ENCODE results near the gene FCER2.
A peak's percentile ranks its signal among the peaks of the same experiment; 100 is the strongest.
"Not testable (repeated sequence)": the region's sequence is repeated elsewhere in the genome, so short reads cannot be mapped to it uniquely, and the experiment has no call there.

Gene FCER2

DNA sequence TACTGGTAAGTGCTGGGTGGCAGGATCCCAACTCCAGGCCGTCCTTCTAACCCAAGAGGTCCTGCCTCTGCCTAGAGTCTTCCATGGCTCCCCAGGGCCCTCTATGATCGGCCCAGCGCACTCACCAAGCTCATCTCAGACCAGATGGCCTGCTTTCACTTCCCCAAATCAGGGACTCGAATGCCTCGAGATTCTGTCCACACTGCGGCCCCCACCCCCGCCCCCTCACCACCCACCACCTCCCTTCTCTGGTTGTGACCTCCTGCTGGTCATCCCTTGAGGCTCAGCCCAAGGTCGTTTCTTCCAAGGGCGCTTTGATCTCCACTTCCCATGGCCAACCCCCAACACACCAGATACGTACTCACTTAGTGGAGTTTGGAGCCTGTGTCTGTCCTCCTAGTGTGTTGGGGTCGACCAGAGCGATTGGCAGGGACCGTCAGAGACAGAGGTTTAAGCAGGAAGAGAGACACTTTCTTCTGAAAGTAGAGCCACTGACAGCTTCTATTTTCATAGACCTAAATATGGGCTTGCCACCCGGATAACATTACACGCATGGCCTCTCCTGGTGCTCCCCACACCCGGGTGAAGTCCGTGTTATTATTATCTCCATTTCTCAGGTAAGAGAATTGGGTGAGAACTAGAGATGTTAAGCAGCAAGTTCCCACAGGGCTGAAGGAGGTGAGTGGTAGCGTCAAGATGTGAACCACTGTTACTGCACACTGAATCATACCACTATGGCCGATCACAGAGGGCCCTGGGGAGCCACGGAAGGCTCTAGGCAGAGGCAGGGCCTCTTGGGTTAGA is at the start of gene FCER2:
TSS of gene FCER2 (minus strand) at position 478 of the 804 bp plus-strand sequence. CDS start 2,371 bp downstream, outside the sequence.
- DNase-seq (ENCODE audit: low read depth), result no peak

- no peak for DNase-seq (ENCODE audit: low read depth)
Observed at GRCh38 chr19:7751157-7751783, 49.3 kb upstream of the FCER2 start.

GRCh38 chr19:7748756-7749155 is 46.8 kb upstream of the FCER2 start:
- no peak for DNase-seq (ENCODE audit: low read depth)

- DNase-seq (ENCODE audit: low read depth), result no peak
Observed at GRCh38 chr19:7748171-7748570, 46.2 kb upstream of the FCER2 start.

- DNase-seq (ENCODE audit: low read depth), result no peak
Observed at GRCh38 chr19:7746903-7747884, 45.3 kb upstream of the FCER2 start, which contains the start of gene CD209. Gene CD209, minus strand, starts transcription at chr19:7747534. Its CDS starts 23 bp downstream, at chr19:7747511.

DNA sequence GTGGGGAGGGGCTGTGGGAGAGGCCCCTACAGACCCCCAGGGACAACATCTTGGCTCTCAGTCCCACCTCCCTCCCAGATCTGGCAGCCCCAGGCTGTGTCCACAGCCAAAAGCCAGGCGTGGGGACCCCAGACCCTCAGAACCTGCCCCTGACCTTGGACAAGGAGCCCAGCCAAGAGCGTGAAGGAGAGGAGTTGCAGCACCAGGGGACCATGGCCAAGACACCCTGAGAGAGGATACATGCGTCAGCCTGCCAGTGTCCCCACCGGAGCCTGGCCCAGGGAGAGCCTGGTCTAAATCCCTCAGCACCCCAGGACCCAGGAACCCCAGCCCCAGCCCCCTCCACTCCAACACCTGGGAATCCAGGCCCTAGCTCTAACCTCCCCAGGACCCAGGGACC is 44.4 kb upstream of the FCER2 start:
- DNase-seq (ENCODE audit: low read depth), result not testable (repeated sequence)

- DNase-seq (ENCODE audit: low read depth), result no peak
Observed at GRCh38 chr19:7744871-7745650, 43.1 kb upstream of the FCER2 start.

DNA sequence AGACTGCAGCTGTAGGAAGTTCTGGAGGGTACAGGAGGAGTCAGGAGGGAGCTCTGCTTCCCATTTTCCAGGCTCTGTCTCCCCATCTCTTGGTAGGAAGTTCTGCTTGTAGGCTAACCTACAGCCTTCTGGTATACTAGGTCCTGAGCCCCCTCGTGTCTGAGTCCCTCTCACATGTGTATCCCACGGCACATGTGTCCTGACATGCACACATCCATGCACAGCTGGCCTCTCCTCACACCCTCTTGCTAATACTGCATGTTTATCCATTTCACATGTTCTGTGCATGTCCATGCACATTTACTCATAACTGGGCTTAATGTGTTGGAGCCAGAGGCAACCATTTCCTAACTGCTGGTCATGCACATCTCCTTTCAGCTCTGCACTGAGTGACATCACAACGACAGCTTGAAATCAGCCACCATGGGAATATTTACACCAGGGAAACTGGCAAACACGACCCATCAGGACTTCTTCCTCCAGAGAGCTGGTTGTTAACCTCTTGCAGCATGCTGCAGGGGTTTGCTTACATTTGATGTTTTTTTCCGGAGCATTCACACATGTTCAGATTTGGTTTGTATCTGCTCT is 42.4 kb upstream of the FCER2 start:
- DNase-seq (ENCODE audit: low read depth), result no peak

DNA sequence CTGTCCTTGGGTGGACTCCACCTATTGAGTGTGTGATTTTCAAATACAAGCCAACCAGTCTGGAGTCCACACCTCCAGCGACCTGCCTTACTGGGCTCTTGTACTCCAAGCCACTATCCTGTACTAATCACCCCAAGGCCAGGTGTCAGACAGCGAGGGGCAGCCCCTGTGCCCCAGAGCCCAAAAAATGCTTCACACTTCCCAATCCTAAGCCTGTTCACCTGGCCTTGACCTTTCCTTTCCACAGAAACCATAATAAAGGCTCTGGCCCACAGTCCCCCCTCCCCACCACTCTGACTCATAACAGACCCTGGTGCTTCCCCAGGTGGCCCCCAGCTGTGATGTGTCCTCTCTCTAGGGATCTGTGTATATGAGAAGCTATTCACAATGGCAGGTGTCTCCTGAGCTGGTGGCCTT is 41.5 kb upstream of the FCER2 start:
- DNase-seq (ENCODE audit: low read depth), result no peak

DNA sequence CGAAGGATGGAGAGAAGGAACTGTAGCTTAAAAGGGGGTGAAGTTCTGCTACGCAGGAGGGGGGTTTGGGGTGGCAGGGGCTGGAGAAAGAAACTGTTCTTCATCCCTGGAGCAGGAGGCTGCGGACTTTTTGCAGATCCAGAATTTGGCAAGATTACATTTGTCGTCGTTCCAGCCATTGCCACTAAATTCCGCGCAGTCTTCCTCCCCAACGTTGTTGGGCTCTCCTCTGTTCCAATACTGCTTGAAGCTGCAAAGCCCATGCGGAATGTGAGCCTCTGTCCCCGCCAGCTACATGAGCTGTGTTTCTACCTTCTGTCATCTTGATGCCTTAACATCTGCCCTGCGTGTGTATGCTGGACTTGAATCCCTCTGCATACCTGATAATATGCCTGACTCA is 41.1 kb upstream of the FCER2 start:
- DNase-seq (ENCODE audit: low read depth), result no peak

DNA sequence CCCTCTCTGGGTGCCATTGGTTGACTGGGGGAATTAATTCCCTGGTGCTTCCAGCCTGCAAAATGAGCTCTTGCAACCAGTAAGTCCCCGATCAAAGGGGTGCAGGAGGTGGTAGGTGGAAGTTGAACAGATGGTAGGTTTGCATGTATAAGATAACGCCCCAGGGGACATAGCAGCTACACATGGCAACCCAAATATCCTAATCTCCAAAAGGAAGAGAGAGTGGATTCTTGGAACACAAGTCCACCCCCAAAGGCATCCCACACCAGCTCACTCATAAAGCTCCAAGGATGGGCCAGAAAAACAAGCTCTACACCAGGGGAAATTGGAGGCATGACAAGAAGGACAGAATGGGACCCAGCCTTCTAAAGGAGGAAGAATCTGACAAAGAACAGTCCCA is 40.6 kb upstream of the FCER2 start:
- DNase-seq (ENCODE audit: low read depth), result no peak

GRCh38 chr19:7740682-7741054 is 38.7 kb upstream of the FCER2 start:
- no peak for DNase-seq (ENCODE audit: low read depth)

DNA sequence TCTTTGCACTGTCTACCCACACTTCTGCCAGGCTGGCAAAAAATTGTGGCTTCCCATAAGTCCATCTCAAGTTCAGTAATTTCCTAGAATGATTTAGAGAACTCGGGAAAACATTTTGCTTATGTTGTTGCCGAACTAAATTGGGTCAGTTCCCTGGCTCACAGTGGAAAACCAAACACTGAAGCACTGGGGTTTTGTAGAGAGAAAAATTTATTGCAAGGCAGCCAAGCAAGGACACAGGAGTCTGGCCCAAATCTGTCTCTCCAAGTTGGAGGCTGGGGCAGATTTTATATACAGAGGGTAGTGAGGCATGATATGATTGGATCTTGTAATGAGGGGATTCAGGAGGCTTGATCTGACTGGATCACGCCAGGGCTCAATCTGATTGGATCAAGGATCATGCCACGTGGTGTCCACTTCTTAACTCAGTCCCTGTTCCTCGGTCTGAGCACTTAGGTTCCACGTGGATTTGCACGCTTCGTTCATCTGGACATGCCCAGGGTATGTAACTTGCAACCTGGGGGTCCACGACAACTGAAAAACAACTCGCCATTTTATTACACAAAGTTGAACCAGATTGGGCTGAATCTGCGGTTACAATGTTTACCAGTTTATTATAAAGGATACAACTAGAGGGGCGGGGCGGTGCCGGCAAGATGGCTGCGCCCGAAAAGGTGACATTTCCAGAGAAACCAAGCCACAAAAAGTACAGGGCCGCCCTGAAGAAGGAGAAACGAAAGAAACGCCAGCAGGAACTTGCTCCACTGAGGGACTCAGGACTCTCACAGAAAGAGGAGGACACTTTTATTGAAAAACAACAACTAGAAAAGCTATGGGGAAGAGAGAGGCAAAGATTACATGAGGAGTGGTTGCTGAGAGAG is 38.1 kb upstream of the FCER2 start:
- no peak for DNase-seq (ENCODE audit: low read depth)

DNA sequence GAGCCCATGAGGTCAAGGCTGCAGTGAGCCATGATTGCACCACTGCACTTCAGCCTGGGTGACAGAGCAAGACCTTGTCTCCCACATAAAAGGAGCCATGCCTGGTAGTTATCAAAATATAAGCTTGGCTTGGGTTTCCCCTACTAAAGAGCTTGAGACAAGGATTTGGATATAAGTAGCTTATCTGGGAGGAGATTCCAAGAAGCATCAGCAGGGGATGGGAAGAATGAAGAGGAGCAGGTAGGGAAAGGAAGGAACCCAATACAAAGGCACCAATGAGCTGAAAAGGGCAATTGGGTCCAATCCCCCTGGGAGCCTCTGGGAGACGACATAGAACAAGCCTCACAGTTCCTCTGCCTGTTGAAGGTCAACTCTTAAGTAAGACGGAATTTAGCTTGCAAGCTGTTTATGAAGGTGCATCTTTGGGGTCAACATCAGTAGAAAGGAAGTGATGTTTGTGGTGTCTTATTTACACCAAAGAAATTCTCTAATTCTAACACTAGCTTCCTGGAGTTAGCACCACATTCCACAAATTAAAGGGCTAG is 37.4 kb upstream of the FCER2 start:
- no peak for DNase-seq (ENCODE audit: low read depth)

DNA sequence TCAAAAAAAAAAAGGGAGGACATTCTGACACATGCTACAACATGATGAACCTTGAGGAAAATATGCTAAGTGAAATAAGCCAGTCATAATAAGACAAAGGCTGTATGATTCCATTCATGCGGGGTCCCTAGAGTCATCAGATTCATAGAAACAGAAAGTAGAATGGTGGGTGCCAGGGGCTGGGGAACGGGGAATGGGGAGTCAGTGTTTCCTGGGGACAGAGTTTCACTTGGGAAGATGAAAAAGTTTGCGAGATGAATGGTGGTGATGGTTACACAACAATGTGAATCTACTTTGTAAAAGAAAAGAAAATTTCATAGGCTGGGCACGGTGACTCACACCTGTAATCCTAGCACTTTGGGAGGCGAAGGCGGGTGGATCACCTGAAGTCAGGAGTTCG is 36.1 kb upstream of the FCER2 start:
- no peak for DNase-seq (ENCODE audit: low read depth)

GRCh38 chr19:7737215-7737614 is 35.3 kb upstream of the FCER2 start:
- no peak for DNase-seq (ENCODE audit: low read depth)

GRCh38 chr19:7736148-7736547 is 34.2 kb upstream of the FCER2 start:
- DNase-seq (ENCODE audit: low read depth), result no peak

DNA sequence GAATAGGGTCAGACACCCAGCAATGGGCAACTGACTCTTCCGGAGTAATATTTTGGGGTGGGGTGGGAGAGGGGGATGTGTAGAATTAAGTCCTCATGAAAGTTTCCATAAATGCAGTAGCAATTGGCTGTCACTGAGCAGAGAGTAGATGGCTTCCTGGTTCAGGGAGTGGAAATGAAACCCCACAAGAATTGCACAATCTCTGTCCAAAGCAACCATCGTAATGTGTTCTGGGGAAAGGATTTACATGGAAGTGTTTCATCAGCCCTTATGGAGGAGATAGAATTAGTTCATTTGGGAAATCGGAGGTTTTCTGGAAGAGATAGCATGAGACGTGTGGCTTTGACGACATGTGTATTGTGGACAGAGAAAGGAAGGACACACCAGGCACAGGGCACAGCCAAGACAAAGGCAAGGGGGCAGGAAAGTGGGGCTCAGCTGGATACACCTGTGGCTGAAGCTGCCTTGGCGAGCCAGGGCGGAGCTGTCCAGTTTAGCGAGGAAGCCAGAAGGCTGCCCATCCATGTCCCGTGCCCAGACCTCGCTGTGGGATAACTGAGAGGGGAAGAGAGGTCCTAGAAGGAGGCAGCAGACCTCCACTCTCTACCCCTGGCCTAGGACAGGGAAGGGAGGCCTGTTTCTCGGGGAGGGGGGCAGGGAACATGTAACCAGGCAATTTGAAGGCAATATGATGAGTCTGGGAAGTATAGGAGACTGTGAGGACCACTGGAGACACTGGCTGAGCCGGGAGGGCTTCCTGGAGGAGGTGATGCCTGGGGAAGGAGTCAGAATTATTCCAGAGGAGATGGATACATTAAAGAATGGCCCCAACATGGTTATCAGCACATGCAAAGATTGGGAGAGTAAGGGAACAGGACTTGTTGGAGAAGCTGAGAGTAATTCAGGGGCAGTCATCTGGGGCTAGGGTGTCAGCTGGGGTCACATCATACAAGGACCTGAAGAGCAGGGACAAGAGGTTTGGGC is 32.6 kb upstream of the FCER2 start:
- peak; percentile 9 for DNase-seq (ENCODE audit: low read depth)

- DNase-seq (ENCODE audit: low read depth), result no peak
Observed at GRCh38 chr19:7733376-7733775, 31.4 kb upstream of the FCER2 start.

Measured in GM04503 (cell line).